ENCODE measurements around the gene PSME2.

PSME2 gene

GRCh38 chr14:24190416-24190815 lies 44.0 kb upstream of the PSME2 start:
- TF ChIP-seq ZNF707 (tag by site-specific recombination; IDR thresholded peaks at IDR 0.05) (no peak), ZNF600 (tag by site-specific recombination; IDR thresholded peaks at IDR 0.05) (peak; percentile 52)
- POLR2A ChIA-PET = no interaction called here
- Histone ChIP-seq H3K36me3 (ENCODE audit: control insufficient read depth in 2 of 2, insufficient read depth in 1 of 2, low read length in 2 of 2) (peaks cover 6 to 67% of the 10 kb centered on the region in 2 experiments), H3K27ac (ENCODE audit: extremely low read depth, low read depth, low read length) (no peak overlapping the region), H3K4me3 (ENCODE audit: low read depth, low read length) (no peak overlapping the region), H3K9me3 (ENCODE audit: control insufficient read depth, insufficient read depth, low read depth, low read length) (no peaks in the 10 kb centered on the region), H3K4me1 (ENCODE audit: control insufficient read depth, insufficient read depth, low read length) (peaks cover 11% of the 10 kb centered on the region; the same call in 1 of the 2 replicates)
- CTCF ChIA-PET = interaction anchor here (1.1 kb wide), 1 partner anchor 156 kb away, joined by 3 read pairs; no protein-coding TSS in a partner anchor

DNA sequence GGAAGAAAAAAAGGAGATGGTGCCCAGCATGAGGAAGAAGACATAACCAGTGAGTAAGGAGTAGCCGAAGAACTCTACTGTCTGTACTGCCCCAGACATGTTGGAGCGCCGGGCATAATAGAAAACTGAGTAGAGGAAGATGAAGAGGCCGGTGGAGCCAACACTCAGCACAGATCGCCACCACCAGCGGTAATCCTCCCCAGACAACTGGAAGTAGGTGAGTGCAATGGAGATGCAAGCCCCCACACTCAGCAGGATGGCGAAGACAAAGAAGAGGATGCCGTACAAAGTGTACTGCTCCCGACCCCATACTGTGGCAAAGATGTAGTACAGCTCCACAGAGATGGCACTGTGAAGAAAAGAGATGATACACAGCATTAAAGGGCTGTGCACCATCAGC lies 43.0 kb upstream of the PSME2 start:
- H3K9me3 ChIP-seq (ENCODE audit: control insufficient read depth, insufficient read depth, low read depth, low read length) = no peaks in the 10 kb centered on the region
- ChIA-PET CTCF (interaction anchor here (1.3 to 3.0 kb wide), 2 partner anchors 28 to 107 kb away, joined by 3 to 12 read pairs; partner anchors contain the start of gene IRF9), POLR2A (interaction anchor here (1.3 to 2.3 kb wide), 8 partner anchors 9 to 75 kb away, joined by 4 to 19 read pairs (median 9); partner anchors contain the start of genes CHMP4A, DCAF11, EMC9 and IRF9)
- H3K27ac ChIP-seq (ENCODE audit: extremely low read depth, low read depth, low read length) = no peak overlapping the region
- H3K4me1 ChIP-seq (ENCODE audit: control insufficient read depth, insufficient read depth, low read length) = peaks cover 7% of the 10 kb centered on the region; the same call in 1 of the 2 replicates
- TF ChIP-seq, protein P1, sequence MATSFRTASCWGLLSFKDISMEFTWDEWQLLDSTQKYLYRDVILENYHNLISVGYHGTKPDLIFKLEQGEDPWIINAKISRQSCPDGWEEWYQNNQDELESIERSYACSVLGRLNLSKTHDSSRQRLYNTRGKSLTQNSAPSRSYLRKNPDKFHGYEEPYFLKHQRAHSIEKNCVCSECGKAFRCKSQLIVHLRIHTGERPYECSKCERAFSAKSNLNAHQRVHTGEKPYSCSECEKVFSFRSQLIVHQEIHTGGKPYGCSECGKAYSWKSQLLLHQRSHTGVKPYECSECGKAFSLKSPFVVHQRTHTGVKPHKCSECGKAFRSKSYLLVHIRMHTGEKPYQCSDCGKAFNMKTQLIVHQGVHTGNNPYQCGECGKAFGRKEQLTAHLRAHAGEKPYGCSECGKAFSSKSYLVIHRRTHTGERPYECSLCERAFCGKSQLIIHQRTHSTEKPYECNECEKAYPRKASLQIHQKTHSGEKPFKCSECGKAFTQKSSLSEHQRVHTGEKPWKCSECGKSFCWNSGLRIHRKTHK (tag by site-specific recombination; IDR thresholded peaks at IDR 0.05) = no peak
- peak; percentile 55; the same call in 1 of the 2 replicates for TF ChIP-seq ZNF513 (tag by site-specific recombination; IDR thresholded peaks at IDR 0.05)
- H3K36me3 ChIP-seq (ENCODE audit: control insufficient read depth in 2 of 2, insufficient read depth in 1 of 2, low read length in 2 of 2) = peaks cover 6 to 75% of the 10 kb centered on the region in 2 experiments
- H3K4me3 ChIP-seq (ENCODE audit: low read depth, low read length) = no peak overlapping the region

GRCh38 chr14:24189059-24189375 lies 42.6 kb upstream of the PSME2 start:
- Histone ChIP-seq H3K9me3 (ENCODE audit: control insufficient read depth, insufficient read depth, low read depth, low read length) (no peaks in the 10 kb centered on the region), H3K4me3 (ENCODE audit: low read depth, low read length) (no peak overlapping the region; the same call in none of the 2 replicates), H3K36me3 (ENCODE audit: control insufficient read depth in 2 of 2, insufficient read depth in 1 of 2, low read length in 2 of 2) (peaks cover 6 to 75% of the 10 kb centered on the region in 2 experiments), H3K4me1 (ENCODE audit: control insufficient read depth, insufficient read depth, low read length) (peaks cover 7% of the 10 kb centered on the region; the same call in 1 of the 2 replicates), H3K27ac (ENCODE audit: extremely low read depth, low read depth, low read length) (no peak overlapping the region)
- CTCF ChIA-PET = interaction anchor here (0.6 to 3.0 kb wide), 3 partner anchors 28 to 174 kb away, joined by 3 to 12 read pairs (median 3); partner anchors contain the start of gene IRF9
- POLR2A ChIA-PET = interaction anchor here (0.6 to 2.3 kb wide), 17 partner anchors 10 to 867 kb away, joined by 3 to 19 read pairs (median 7); partner anchors contain the start of genes CHMP4A, DCAF11, EMC9 and IRF9
- TF ChIP-seq ZNF548 (tag by site-specific recombination; IDR thresholded peaks at IDR 0.05) (no peak), ZEB2 (tag by site-specific recombination; IDR thresholded peaks at IDR 0.05) (0 out of 2 replicates have a peak, but pooled peaks have one; percentile 5), ZNF335 (tag by site-specific recombination; conservative IDR thresholded peaks at IDR 0.05) (peak; percentile 14; the same call in 1 of the 2 replicates)

- peak within 1 kb of the TSS; percentile 84 for H3K4me3 ChIP-seq (ENCODE audit: low read depth, low read length)
- no peaks in the 10 kb centered on the region for H3K9me3 ChIP-seq (ENCODE audit: control insufficient read depth, insufficient read depth, low read depth, low read length)
- POLR2A ChIA-PET = interaction anchor here (0.6 to 2.3 kb wide), 18 partner anchors 7 to 867 kb away, joined by 3 to 19 read pairs (median 6); partner anchors contain the start of genes CHMP4A, DCAF11, EMC9 and IRF9
- CTCF ChIA-PET = interaction anchor here (0.6 to 3.0 kb wide), 4 partner anchors 27 to 174 kb away, joined by 3 to 12 read pairs (median 3); partner anchors contain the start of gene IRF9
- H3K36me3 ChIP-seq (ENCODE audit: control insufficient read depth in 2 of 2, insufficient read depth in 1 of 2, low read length in 2 of 2) = peaks cover 6 to 79% of the 10 kb centered on the region in 2 experiments
- H3K4me1 ChIP-seq (ENCODE audit: control insufficient read depth, insufficient read depth, low read length) = peaks cover 7% of the 10 kb centered on the region; the same call in 1 of the 2 replicates
- peak within 1 kb of the TSS; percentile 87 for H3K27ac ChIP-seq (ENCODE audit: extremely low read depth, low read depth, low read length)
- TF ChIP-seq ZNF514 (tag by site-specific recombination; IDR thresholded peaks at IDR 0.05) (no peak), ZNF560 (tag by site-specific recombination; IDR thresholded peaks at IDR 0.05; ENCODE audit: borderline replicate concordance) (no peak), IKZF3 (tag by site-specific recombination; IDR thresholded peaks at IDR 0.05) (0 out of 2 replicates have a peak, but pooled peaks have one; percentile 33), ZNF16 (tag by site-specific recombination; IDR thresholded peaks at IDR 0.05; ENCODE audit: low read depth) (no peak), ZFP69B (tag by site-specific recombination; IDR thresholded peaks at IDR 0.05) (peak; percentile 73; the same call in 1 of the 2 replicates), ZNF302 (tag by site-specific recombination; IDR thresholded peaks at IDR 0.05; ENCODE audit: low read depth) (no peak), ZNF513 (tag by site-specific recombination; IDR thresholded peaks at IDR 0.05) (peak; percentile 63), PATZ1 (tag by site-specific recombination; IDR thresholded peaks at IDR 0.05) (peak; percentile 93), ZNF792 (tag by site-specific recombination; IDR thresholded peaks at IDR 0.05) (no peak)
- TF ChIP-seq, protein P2, sequence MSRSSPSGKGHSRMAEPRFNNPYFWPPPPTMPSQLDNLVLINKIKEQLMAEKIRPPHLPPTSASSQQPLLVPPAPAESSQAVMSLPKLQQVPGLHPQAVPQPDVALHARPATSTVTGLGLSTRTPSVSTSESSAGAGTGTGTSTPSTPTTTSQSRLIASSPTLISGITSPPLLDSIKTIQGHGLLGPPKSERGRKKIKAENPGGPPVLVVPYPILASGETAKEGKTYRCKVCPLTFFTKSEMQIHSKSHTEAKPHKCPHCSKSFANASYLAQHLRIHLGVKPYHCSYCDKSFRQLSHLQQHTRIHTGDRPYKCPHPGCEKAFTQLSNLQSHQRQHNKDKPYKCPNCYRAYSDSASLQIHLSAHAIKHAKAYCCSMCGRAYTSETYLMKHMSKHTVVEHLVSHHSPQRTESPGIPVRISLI (tag by site-specific recombination; IDR thresholded peaks at IDR 0.05) = no peak
Measured at GRCh38 chr14:24188251-24189058, 42.0 kb upstream of the PSME2 start, which contains the start of gene IPO4. Gene IPO4 (minus strand): TSS chr14:24188816. CDS start chr14:24188787, 29 bp downstream.
